Hematopoietic multipotent progenitor cell (in vitro differentiated cells): ENCODE data around the gene APEX2. TPM values are rescaled to one million over a fixed set of nuclear protein-coding genes. Genes with fewer than 3 reads are reported as not detected.
"Not testable (repeated sequence)": the region's sequence is repeated elsewhere in the genome, so short reads cannot be mapped to it uniquely, and the experiment has no call there.

Experiments
- DNase-seq, 3 donors: peaks; one replicate each; pipeline ENCODE4 v3.0.0-alpha.2; 2011 to 2015; ENCODE audit warnings: low read depth in 2 of 3, low spot score in 2 of 3
- total RNA-seq: library from RNA; depleted of rRNA; stranded (reverse); fragments of >200 nt; gene quantifications from one replicate; pipeline ENCODE4 v1.2.3, GENCODE V29; 2012

APEX2 gene
- total RNA-seq, 1 donor, result 10.0 TPM

- DNase-seq, result peak in 1 of 3 donors; percentile 21
Measured at GRCh38 chrX:55008571-55009358, 8.6 kb downstream of the APEX2 start.

GRCh38 chrX:55011294-55011693 lies 11.1 kb downstream of the APEX2 start:
- DNase-seq, result peak in 1 of 3 donors; percentile 22

GRCh38 chrX:55014897-55015299 lies 14.7 kb downstream of the APEX2 start:
- no peak for DNase-seq

- DNase-seq, result no peak
Measured at GRCh38 chrX:55026143-55026542, 26.0 kb downstream of the APEX2 start.

- no peak for DNase-seq
Measured at GRCh38 chrX:55026840-55027239, 26.7 kb downstream of the APEX2 start.

GRCh38 chrX:55028040-55028439 lies 27.9 kb downstream of the APEX2 start:
- no peak for DNase-seq

- DNase-seq, result no peak
Measured at GRCh38 chrX:55028611-55029010, 28.4 kb downstream of the APEX2 start.

- no peak for DNase-seq
Measured at GRCh38 chrX:55029291-55029690, 29.1 kb downstream of the APEX2 start.

GRCh38 chrX:55030271-55031205 lies 30.4 kb downstream of the APEX2 start, which contains the start of gene ALAS2:
Gene ALAS2, minus strand, starts transcription at chrX:55030977. Its CDS starts 4,977 bp downstream, at chrX:55026000.
- DNase-seq, result no peak

- DNase-seq, result no peak
Measured at GRCh38 chrX:55033429-55033828, 33.3 kb downstream of the APEX2 start.

GRCh38 chrX:55039471-55039870 lies 39.3 kb downstream of the APEX2 start:
- DNase-seq, result no peak

- no peak for DNase-seq
Measured at GRCh38 chrX:55041514-55041913, 41.4 kb downstream of the APEX2 start.

- DNase-seq, result not testable (repeated sequence)
Measured at GRCh38 chrX:55050599-55050998, 50.4 kb downstream of the APEX2 start.

GRCh38 chrX:55056820-55057674 lies 56.9 kb downstream of the APEX2 start:
- DNase-seq, result peak; percentile 13 to 54 (median 16)

- DNase-seq, result peak; percentile 9 to 47 (median 10)
Measured at GRCh38 chrX:55057675-55058249, 57.6 kb downstream of the APEX2 start.

Other genes starting within 250 kb of the APEX2 start
- not detected for gene ITIH6, start 202.1 kb upstream of the APEX2 start, total RNA-seq
- gene MAGED2, start 192.6 kb upstream of the APEX2 start, total RNA-seq, result 109 TPM
- 38.8 TPM for gene TRO, start 79.5 kb upstream of the APEX2 start, total RNA-seq
- 0.27 TPM for gene PFKFB1, start 6.2 kb upstream of the APEX2 start, total RNA-seq
- gene ALAS2, start 30.6 kb downstream of the APEX2 start, total RNA-seq, result 4.6 TPM
- gene PAGE2B, start 74.7 kb downstream of the APEX2 start, total RNA-seq, result not detected
- not detected for gene PAGE2, start 88.7 kb downstream of the APEX2 start, total RNA-seq
- gene PAGE5, start 220.0 kb downstream of the APEX2 start, total RNA-seq, result not detected